Measurements from ENCODE around the gene EXOSC10.

Gene EXOSC10

DNA sequence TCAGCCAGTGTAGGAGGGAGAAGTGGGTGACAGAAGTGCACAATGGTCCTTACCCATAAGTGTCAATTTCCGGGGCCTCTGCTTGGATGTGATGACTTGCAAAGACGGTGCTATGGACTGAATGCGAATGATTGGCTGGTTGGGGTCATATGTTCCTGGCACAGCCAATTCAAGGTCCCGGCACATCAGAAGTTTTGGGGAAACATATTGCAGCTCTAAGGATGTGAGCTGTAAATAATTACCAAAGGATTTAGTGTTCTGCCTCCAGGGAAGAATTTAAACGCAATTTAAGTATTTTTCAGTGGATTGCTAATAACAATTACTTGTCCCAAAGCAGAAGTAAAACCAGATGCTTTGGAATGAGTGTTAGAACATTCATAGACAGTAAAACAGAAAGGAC, 26.9 kb upstream of the EXOSC10 start:
- DNase-seq: no peak
- H3K4me3 ChIP-seq: no peak overlapping the region
- H3K9me3 ChIP-seq: no peaks in the 10 kb centered on the region
- no peaks in the 10 kb centered on the region for H3K27me3 ChIP-seq
- intact Hi-C loops (cut with DNase I; ENCODE audit: low total_unique reads): no loop called here
- H3K4me1 ChIP-seq: no peaks in the 10 kb centered on the region
- no peak for TF ChIP-seq CTCF (IDR thresholded peaks at IDR 0.05)
- H3K27ac ChIP-seq: no peak overlapping the region
- peaks cover 85 to 100% (median 95%) of the 10 kb centered on the region in 3 donors for H3K36me3 ChIP-seq

DNA sequence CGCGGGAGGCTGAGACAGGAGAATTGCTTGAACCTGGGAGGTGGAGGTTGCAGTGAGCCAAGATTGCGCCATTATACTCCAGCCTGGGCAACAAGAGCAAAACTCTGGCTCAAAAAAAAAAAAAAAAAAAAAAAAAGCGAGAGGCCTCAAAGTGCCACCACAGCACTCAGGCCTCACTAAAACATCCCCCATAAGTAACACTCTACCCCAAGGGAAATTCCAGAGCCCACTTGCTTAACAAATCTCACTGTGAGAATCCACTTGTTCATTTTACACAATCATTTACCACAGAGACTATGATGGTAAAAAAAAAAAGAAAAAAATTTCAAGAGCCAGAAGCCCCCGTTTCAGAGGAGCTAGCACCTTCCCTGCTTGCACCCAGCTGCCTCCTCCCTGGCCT, 26.3 kb upstream of the EXOSC10 start:
- H3K27me3 ChIP-seq: no peaks in the 10 kb centered on the region
- no peak overlapping the region for H3K27ac ChIP-seq
- no peak overlapping the region for H3K4me3 ChIP-seq
- no peak for DNase-seq
- H3K9me3 ChIP-seq: no peaks in the 10 kb centered on the region
- TF ChIP-seq CTCF (IDR thresholded peaks at IDR 0.05): no peak
- intact Hi-C loops (cut with DNase I; ENCODE audit: low total_unique reads): no loop called here
- H3K4me1 ChIP-seq: no peaks in the 10 kb centered on the region
- peaks cover 86 to 100% (median 95%) of the 10 kb centered on the region in 3 donors for H3K36me3 ChIP-seq

GRCh38 chr1:11124965-11125364, 25.3 kb upstream of the EXOSC10 start:
- Histone ChIP-seq H3K9me3 (no peaks in the 10 kb centered on the region), H3K4me1 (no peaks in the 10 kb centered on the region), H3K36me3 (peaks cover 78 to 100% (median 86%) of the 10 kb centered on the region in 3 donors), H3K4me3 (no peak overlapping the region), H3K27me3 (no peaks in the 10 kb centered on the region), H3K27ac (no peak overlapping the region)
- TF ChIP-seq CTCF (IDR thresholded peaks at IDR 0.05): no peak
- intact Hi-C loops (cut with DNase I; ENCODE audit: low total_unique reads): no loop called here
- DNase-seq: no peak

- H3K36me3 ChIP-seq: peaks cover 56 to 95% (median 63%) of the 10 kb centered on the region in 3 donors
- TF ChIP-seq CTCF (IDR thresholded peaks at IDR 0.05): no peak
- no peak overlapping the region for H3K4me3 ChIP-seq
- H3K27ac ChIP-seq: no peak overlapping the region
- H3K4me1 ChIP-seq: no peaks in the 10 kb centered on the region
- no peak for DNase-seq
- H3K9me3 ChIP-seq: no peaks in the 10 kb centered on the region
- no peaks in the 10 kb centered on the region for H3K27me3 ChIP-seq
- intact Hi-C loops (cut with DNase I; ENCODE audit: low total_unique reads): no loop called here
Observed at GRCh38 chr1:11116318-11116717, 16.6 kb upstream of the EXOSC10 start.

DNA sequence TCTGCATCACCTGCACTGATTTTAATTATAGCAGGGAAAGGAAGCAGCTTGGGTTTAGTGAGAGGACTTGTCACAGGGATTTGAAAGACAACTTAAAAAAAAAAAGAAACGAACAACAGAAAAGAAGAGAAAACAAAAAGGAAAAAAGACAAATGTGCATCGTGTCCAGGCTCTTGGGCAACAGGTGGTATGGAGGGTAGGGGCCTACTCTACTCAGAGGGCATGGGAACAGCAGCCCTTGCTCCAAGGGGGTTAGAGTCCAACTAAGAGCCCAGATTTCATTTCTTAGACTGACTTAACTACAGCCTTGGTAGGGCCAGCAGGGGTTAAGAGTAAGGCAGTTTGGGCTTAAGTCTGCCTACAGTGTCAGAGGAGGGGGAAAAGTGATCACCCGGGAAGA, 15.3 kb upstream of the EXOSC10 start:
- H3K27ac ChIP-seq: no peak overlapping the region
- H3K9me3 ChIP-seq: no peaks in the 10 kb centered on the region
- intact Hi-C loops (cut with DNase I; ENCODE audit: low total_unique reads): no loop called here
- TF ChIP-seq CTCF (IDR thresholded peaks at IDR 0.05): no peak
- H3K4me3 ChIP-seq: no peak overlapping the region
- H3K27me3 ChIP-seq: no peaks in the 10 kb centered on the region
- no peak for DNase-seq
- H3K4me1 ChIP-seq: no peaks in the 10 kb centered on the region
- H3K36me3 ChIP-seq: peaks cover 57 to 94% (median 59%) of the 10 kb centered on the region in 3 donors
